Thymus (tissue), 11 donors: ENCODE data around the gene EZR. TPM values are rescaled to one million over a fixed set of nuclear protein-coding genes. Genes with fewer than 3 reads are reported as not detected.
A peak's percentile ranks its signal among the peaks of the same experiment; 100 is the strongest.

Experiments
- DNase-seq, 9 donors: peaks; one replicate each; pipeline ENCODE4 v3.0.0-alpha.2; 2013; ENCODE audit warnings: low spot score in 9 of 9, low read depth in 6 of 9, missing footprints in 1 of 9
- H3K27ac ChIP-seq, 2 donors: one replicate each; pipeline ENCODE4 v1.5.1; 2013; ENCODE audit warnings: control low read depth in 1 of 2, low read depth in 1 of 2, low read length in 1 of 2, mild to moderate bottlenecking in 1 of 2, moderate library complexity in 1 of 2
- H3K27me3 ChIP-seq, 2 donors: one replicate each; pipeline ENCODE4 v1.5.1; 2013; ENCODE audit warnings: low read length in 1 of 2; ENCODE audit not compliant: control insufficient read depth in 2 of 2, insufficient read depth in 1 of 2
- H3K36me3 ChIP-seq, 2 donors: one replicate each; pipeline ENCODE4 v1.5.1; 2013; ENCODE audit warnings: low read length in 1 of 2, mild to moderate bottlenecking in 1 of 2, moderate library complexity in 1 of 2; ENCODE audit not compliant: control insufficient read depth in 2 of 2, insufficient read depth in 2 of 2
- H3K4me1 ChIP-seq, 2 donors: one replicate each; pipeline ENCODE4 v1.5.1; 2013; ENCODE audit warnings: low read length in 2 of 2; ENCODE audit not compliant: control insufficient read depth in 2 of 2, insufficient read depth in 2 of 2
- H3K4me3 ChIP-seq, 2 donors: one replicate each; pipeline ENCODE4 v1.5.1; 2013; ENCODE audit warnings: low read length in 2 of 2, control low read depth in 1 of 2, mild to moderate bottlenecking in 1 of 2
- H3K9me3 ChIP-seq, 2 donors: one replicate each; pipeline ENCODE4 v1.5.1; 2013; ENCODE audit warnings: low read length in 1 of 2, mild to moderate bottlenecking in 1 of 2; ENCODE audit not compliant: control insufficient read depth in 2 of 2, insufficient read depth in 1 of 2
- WGBS: extraction: QIAGEN DNeasy Blood & Tissue Kit; methylation state at CpG from one replicate; pipeline ENCODE4 v1.1.7; 2013; 5-methylcytosine and 5-hydroxymethylcytosine counted together
- polyA plus RNA-seq: library from polyadenylated mRNA; stranded (reverse); fragments of 200-250 nt; gene quantifications from one replicate; pipeline ENCODE4 v1.2.3, GENCODE V29; 2013
- total RNA-seq: library from RNA; stranded (reverse); fragments of 120-200 nt; gene quantifications from one replicate; pipeline ENCODE4 v1.2.4, GENCODE V29; 2013
- donor health status: healthy.

Gene EZR
- total and polyA plus RNA-seq, 2 donors = 132 to 165 TPM

- Histone ChIP-seq H3K27me3 (no peaks in the 10 kb centered on the region), H3K4me1 (peaks cover 29 to 43% of the 10 kb centered on the region in 2 donors), H3K36me3 (peaks cover 9 to 54% of the 10 kb centered on the region in 2 donors), H3K9me3 (no peaks in the 10 kb centered on the region), H3K4me3 (no peak overlapping the region), H3K27ac (no peak overlapping the region)
- DNase-seq = no peak
- 95% methylated on average over 5 of the region's 5 CpGs for WGBS
Measured at GRCh38 chr6:158805698-158806377, 13.3 kb downstream of the EZR start.

GRCh38 chr6:158804207-158804606, 15.0 kb downstream of the EZR start:
- Histone ChIP-seq H3K9me3 (no peaks in the 10 kb centered on the region), H3K4me1 (peaks cover 27 to 38% of the 10 kb centered on the region in 2 donors), H3K27me3 (no peaks in the 10 kb centered on the region), H3K36me3 (peaks cover 9 to 46% of the 10 kb centered on the region in 2 donors), H3K27ac (peak overlapping the region; percentile 70 to 80), H3K4me3 (peak overlapping the region; percentile 8 to 11)
- no peak for DNase-seq

GRCh38 chr6:158803733-158804143, 15.4 kb downstream of the EZR start:
- no peaks in the 10 kb centered on the region for H3K27me3 ChIP-seq
- H3K4me3 ChIP-seq = peak overlapping the region; percentile 8 to 11
- H3K27ac ChIP-seq = peak overlapping the region; percentile 70 to 80
- peaks cover 11 to 42% of the 10 kb centered on the region in 2 donors for H3K36me3 ChIP-seq
- H3K9me3 ChIP-seq = no peaks in the 10 kb centered on the region
- 13% methylated on average over 5 of the region's 5 CpGs for WGBS
- H3K4me1 ChIP-seq = peaks cover 24 to 38% of the 10 kb centered on the region in 2 donors
- peak in 5 of 9 donors; percentile 56 to 81 (median 61) for DNase-seq

GRCh38 chr6:158801655-158802294, 17.4 kb downstream of the EZR start:
- Histone ChIP-seq H3K4me1 (peaks cover 13 to 27% of the 10 kb centered on the region in 2 donors), H3K27me3 (no peaks in the 10 kb centered on the region), H3K9me3 (no peaks in the 10 kb centered on the region), H3K4me3 (no peak overlapping the region), H3K36me3 (peaks cover 11 to 28% of the 10 kb centered on the region in 2 donors), H3K27ac (no peak overlapping the region)
- DNase-seq = no peak
- 98% methylated on average over 7 of the region's 7 CpGs for WGBS

GRCh38 chr6:158799051-158799792, 19.9 kb downstream of the EZR start:
- H3K36me3 ChIP-seq = peaks cover 8 to 28% of the 10 kb centered on the region in 2 donors
- 73% methylated on average over 11 of the region's 11 CpGs for WGBS
- no peaks in the 10 kb centered on the region for H3K27me3 ChIP-seq
- no peak overlapping the region for H3K4me3 ChIP-seq
- peaks cover 8 to 27% of the 10 kb centered on the region in 2 donors for H3K4me1 ChIP-seq
- no peak overlapping the region for H3K27ac ChIP-seq
- DNase-seq = no peak
- no peaks in the 10 kb centered on the region for H3K9me3 ChIP-seq

- Histone ChIP-seq H3K4me3 (no peak overlapping the region), H3K27ac (peak overlapping the region in 1 of 2 donors; percentile 15), H3K36me3 (peaks cover 8 to 28% of the 10 kb centered on the region in 2 donors), H3K4me1 (peaks cover 6 to 22% of the 10 kb centered on the region in 2 donors), H3K9me3 (no peaks in the 10 kb centered on the region), H3K27me3 (no peaks in the 10 kb centered on the region)
- DNase-seq = no peak
- whole genome bisulfite sequencing = 94% methylated on average over 8 of the region's 8 CpGs
Measured at GRCh38 chr6:158798311-158798710, 20.9 kb downstream of the EZR start.

GRCh38 chr6:158797331-158798310, 21.5 kb downstream of the EZR start:
- WGBS = 98% methylated on average over 3 of the region's 3 CpGs
- H3K4me3 ChIP-seq = no peak overlapping the region
- DNase-seq = no peak
- no peaks in the 10 kb centered on the region for H3K9me3 ChIP-seq
- peaks cover 2 to 16% of the 10 kb centered on the region in 2 donors for H3K4me1 ChIP-seq
- no peaks in the 10 kb centered on the region for H3K27me3 ChIP-seq
- H3K36me3 ChIP-seq = peaks cover 8 to 28% of the 10 kb centered on the region in 2 donors
- peak overlapping the region; percentile 31 to 59 for H3K27ac ChIP-seq

GRCh38 chr6:158796353-158796752, 22.8 kb downstream of the EZR start:
- 80% methylated on average over 3 of the region's 3 CpGs for WGBS
- Histone ChIP-seq H3K27ac (peak overlapping the region in 1 of 2 donors; percentile 15), H3K4me1 (peaks cover 2 to 17% of the 10 kb centered on the region in 2 donors), H3K9me3 (no peaks in the 10 kb centered on the region), H3K36me3 (peaks cover 3 to 20% of the 10 kb centered on the region in 2 donors), H3K27me3 (no peaks in the 10 kb centered on the region), H3K4me3 (no peak overlapping the region)
- DNase-seq = no peak
